ENCODE data around the gene CD99.
"Not testable (repeated sequence)": the region's sequence is repeated elsewhere in the genome, so short reads cannot be mapped to it uniquely, and the experiment has no call there.

Gene CD99

GRCh38 chrX:2751291-2751690 is 60.2 kb downstream of the CD99 start:
- ChIA-PET CTCF (no interaction called here), POLR2A (no interaction called here)
- H3K27ac ChIP-seq (ENCODE audit: extremely low read depth, low read depth, low read length): no peak overlapping the region
- H3K9me3 ChIP-seq (ENCODE audit: control insufficient read depth, insufficient read depth, low read depth, low read length): no peaks in the 10 kb centered on the region
- H3K4me1 ChIP-seq (ENCODE audit: control insufficient read depth, insufficient read depth, low read length): no peaks in the 10 kb centered on the region
- TF ChIP-seq ZNF555 (tag by site-specific recombination; conservative IDR thresholded peaks at IDR 0.05): no peak
- no peak for TF ChIP-seq GLI2 (tag by site-specific recombination; IDR thresholded peaks at IDR 0.05; ENCODE audit: borderline replicate concordance, low read depth)
- no peak for TF ChIP-seq ZNF513 (tag by site-specific recombination; IDR thresholded peaks at IDR 0.05)
- no peak for TF ChIP-seq SP2 (tag by site-specific recombination; IDR thresholded peaks at IDR 0.05)
- TF ChIP-seq TRIM28 (IDR thresholded peaks at IDR 0.05; ENCODE audit: borderline replicate concordance, low read length): no peak
- H3K4me3 ChIP-seq (ENCODE audit: low read depth, low read length): no peak overlapping the region
- H3K36me3 ChIP-seq (ENCODE audit: control insufficient read depth in 2 of 2, insufficient read depth in 1 of 2, low read length in 2 of 2): no peaks in the 10 kb centered on the region

GRCh38 chrX:2751874-2752300 is 60.8 kb downstream of the CD99 start, which contains the start of gene XG:
TSS of gene XG (plus strand) at chrX:2752040. CDS start at chrX:2752275, 235 bp downstream.
- H3K36me3 ChIP-seq (ENCODE audit: control insufficient read depth in 2 of 2, insufficient read depth in 1 of 2, low read length in 2 of 2); H3K27ac ChIP-seq (ENCODE audit: extremely low read depth, low read depth, low read length); H3K4me1 ChIP-seq (ENCODE audit: control insufficient read depth, insufficient read depth, low read length); CTCF ChIA-PET; H3K9me3 ChIP-seq (ENCODE audit: control insufficient read depth, insufficient read depth, low read depth, low read length); H3K4me3 ChIP-seq (ENCODE audit: low read depth, low read length); POLR2A ChIA-PET: not testable (repeated sequence)

GRCh38 chrX:2752441-2752840 is 61.3 kb downstream of the CD99 start:
- H3K4me1 ChIP-seq (ENCODE audit: control insufficient read depth, insufficient read depth, low read length); H3K9me3 ChIP-seq (ENCODE audit: control insufficient read depth, insufficient read depth, low read depth, low read length); CTCF ChIA-PET; H3K4me3 ChIP-seq (ENCODE audit: low read depth, low read length); H3K36me3 ChIP-seq (ENCODE audit: control insufficient read depth in 2 of 2, insufficient read depth in 1 of 2, low read length in 2 of 2); POLR2A ChIA-PET; H3K27ac ChIP-seq (ENCODE audit: extremely low read depth, low read depth, low read length): not testable (repeated sequence)

- H3K9me3 ChIP-seq (ENCODE audit: control insufficient read depth, insufficient read depth, low read depth, low read length); H3K36me3 ChIP-seq (ENCODE audit: control insufficient read depth in 2 of 2, insufficient read depth in 1 of 2, low read length in 2 of 2); POLR2A ChIA-PET: not testable (repeated sequence)
Measured at GRCh38 chrX:2755163-2755715, 64.1 kb downstream of the CD99 start.

GRCh38 chrX:2756548-2756947 is 65.5 kb downstream of the CD99 start:
- POLR2A ChIA-PET: no interaction called here
- Histone ChIP-seq H3K36me3 (ENCODE audit: control insufficient read depth in 2 of 2, insufficient read depth in 1 of 2, low read length in 2 of 2) (no peaks in the 10 kb centered on the region), H3K4me3 (ENCODE audit: low read depth, low read length) (no peak overlapping the region), H3K4me1 (ENCODE audit: control insufficient read depth, insufficient read depth, low read length) (no peaks in the 10 kb centered on the region), H3K9me3 (ENCODE audit: control insufficient read depth, insufficient read depth, low read depth, low read length) (no peaks in the 10 kb centered on the region), H3K27ac (ENCODE audit: extremely low read depth, low read depth, low read length) (no peak overlapping the region)
- CTCF ChIA-PET: no interaction called here
- no peak for TF ChIP-seq TRIM28 (IDR thresholded peaks at IDR 0.05; ENCODE audit: borderline replicate concordance, low read length)
- TF ChIP-seq ZNF391 (tag by site-specific recombination; IDR thresholded peaks at IDR 0.05; ENCODE audit: borderline replicate concordance, low read depth): no peak
- TF ChIP-seq PRDM2 (tag by site-specific recombination; IDR thresholded peaks at IDR 0.05; ENCODE audit: borderline replicate concordance): no peak
- no peak for TF ChIP-seq ZNF626 (tag by site-specific recombination; IDR thresholded peaks at IDR 0.05)
- no peak for TF ChIP-seq CTCF (tag by site-specific recombination; IDR thresholded peaks at IDR 0.05)
- no peak for TF ChIP-seq ZNF426 (tag by site-specific recombination; IDR thresholded peaks at IDR 0.05)
- no peak for TF ChIP-seq ZNF398 (tag by site-specific recombination; IDR thresholded peaks at IDR 0.05)
- TF ChIP-seq TCF7L2 (IDR thresholded peaks at IDR 0.05; ENCODE audit: borderline replicate concordance, low read depth, low read length): no peak

More at GRCh38 chrX:2755163-2755715, 64.1 kb downstream of the CD99 start:
- H3K27ac ChIP-seq (ENCODE audit: extremely low read depth, low read depth, low read length); H3K4me3 ChIP-seq (ENCODE audit: low read depth, low read length); CTCF ChIA-PET; H3K4me1 ChIP-seq (ENCODE audit: control insufficient read depth, insufficient read depth, low read length): not testable (repeated sequence)
